ENCODE data around the gene TCF12. TPM values are rescaled to one million over a fixed set of nuclear protein-coding genes. Genes with fewer than 3 reads are reported as not detected.

TCF12 gene
- polyA plus RNA-seq, 3 donors, result 15.8 to 52.5 (median 27.6) TPM

GRCh38 chr15:56996746-56997470 lies 78.5 kb downstream of the TCF12 start:
- no peak overlapping the region for H3K4me3 ChIP-seq (replicated peaks in 1 of 3; ENCODE audit: low read depth in 2 of 3, low read length in 3 of 3)
- H3K4me1 ChIP-seq (ENCODE audit: control insufficient read depth in 1 of 2, insufficient read depth in 2 of 2, low read length in 2 of 2), result peaks cover 14 to 18% of the 10 kb centered on the region in 2 donors
- H3K4me3 Mint-ChIP-seq, result no peak overlapping the region
- no peak overlapping the region for H3K4me2 ChIP-seq (replicated peaks; ENCODE audit: extremely low read depth, low read length, poor library complexity, severe bottlenecking)
- WGBS (ENCODE audit: insufficient coverage), result no CpG with 5 or more reads among the region's 3 CpGs
- H3K27ac ChIP-seq (ENCODE audit: low read depth in 1 of 2, low read length in 2 of 2), result no peak overlapping the region
- no peaks in the 10 kb centered on the region for H3K36me3 ChIP-seq (replicated peaks in 1 of 2; ENCODE audit: control insufficient read depth in 1 of 2, insufficient read depth in 2 of 2, low read length in 2 of 2)
- H3K9me3 ChIP-seq (replicated peaks in 1 of 2; ENCODE audit: control insufficient read depth in 1 of 2, insufficient read depth in 1 of 2, low read length in 2 of 2), result no peaks in the 10 kb centered on the region
- H3K27ac Mint-ChIP-seq, result no peak overlapping the region
- no peak for TF ChIP-seq CTCF (IDR thresholded peaks at IDR 0.05)
- DNase-seq, result no peak
- no peaks in the 10 kb centered on the region for H3K9me3 Mint-ChIP-seq
- intact Hi-C loops (cut with micrococcal nuclease), result no loop called here
- H2AFZ ChIP-seq (ENCODE audit: insufficient read depth, low read depth, low read length, poor library complexity, severe bottlenecking), result no peak overlapping the region
- H3K27me3 Mint-ChIP-seq (ENCODE audit: low read depth in 3 of 3), result no peaks in the 10 kb centered on the region
- peaks cover 25% of the 10 kb centered on the region for H3K79me2 ChIP-seq (ENCODE audit: insufficient read depth, low read length)
- peaks cover 29% of the 10 kb centered on the region for H4K20me1 ChIP-seq (ENCODE audit: insufficient read depth, low read length)
- peaks cover 7 to 11% of the 10 kb centered on the region in 2 donors for H3K36me3 Mint-ChIP-seq
- H3K4me1 Mint-ChIP-seq, result peaks cover 17% of the 10 kb centered on the region
- H3K27me3 ChIP-seq (ENCODE audit: control insufficient read depth in 2 of 2, insufficient read depth in 2 of 2, low read length in 2 of 2), result no peaks in the 10 kb centered on the region
- H3K9ac ChIP-seq (ENCODE audit: insufficient read depth, low read length, poor library complexity, severe bottlenecking), result no peak overlapping the region

GRCh38 chr15:57003418-57003817 lies 85.0 kb downstream of the TCF12 start:
- DNase-seq, result no peak
- Mint-ChIP-seq H3K4me1 (peaks cover 14% of the 10 kb centered on the region), H3K4me3 (no peak overlapping the region), H3K27ac (no peak overlapping the region), H3K36me3 (peaks cover 9 to 19% of the 10 kb centered on the region in 2 donors), H3K9me3 (peaks cover 0 to 2% (median 0%) of the 10 kb centered on the region in 7 donors), H3K27me3 (ENCODE audit: low read depth in 3 of 3) (peaks cover 0 to 3% (median 0%) of the 10 kb centered on the region in 3 donors)
- H3K4me2 ChIP-seq (replicated peaks; ENCODE audit: extremely low read depth, low read length, poor library complexity, severe bottlenecking), result no peak overlapping the region
- intact Hi-C loops (cut with micrococcal nuclease), result no loop called here
- no peaks in the 10 kb centered on the region for H3K36me3 ChIP-seq (replicated peaks in 1 of 2; ENCODE audit: control insufficient read depth in 1 of 2, insufficient read depth in 2 of 2, low read length in 2 of 2)
- WGBS (ENCODE audit: insufficient coverage), result no CpG with 5 or more reads among the region's 4 CpGs
- H3K9me3 ChIP-seq (replicated peaks in 1 of 2; ENCODE audit: control insufficient read depth in 1 of 2, insufficient read depth in 1 of 2, low read length in 2 of 2), result no peaks in the 10 kb centered on the region
- TF ChIP-seq CTCF (IDR thresholded peaks at IDR 0.05), result no peak
- H3K27me3 ChIP-seq (ENCODE audit: control insufficient read depth in 2 of 2, insufficient read depth in 2 of 2, low read length in 2 of 2), result no peaks in the 10 kb centered on the region
- no peak overlapping the region for H3K4me3 ChIP-seq (replicated peaks in 1 of 3; ENCODE audit: low read depth in 2 of 3, low read length in 3 of 3)
- H3K4me1 ChIP-seq (ENCODE audit: control insufficient read depth in 1 of 2, insufficient read depth in 2 of 2, low read length in 2 of 2), result no peaks in the 10 kb centered on the region
- H3K27ac ChIP-seq (ENCODE audit: low read depth in 1 of 2, low read length in 2 of 2), result no peak overlapping the region
- no peak overlapping the region for H3K9ac ChIP-seq (ENCODE audit: insufficient read depth, low read length, poor library complexity, severe bottlenecking)
- H3K79me2 ChIP-seq (ENCODE audit: insufficient read depth, low read length), result peaks cover 16% of the 10 kb centered on the region
- H2AFZ ChIP-seq (ENCODE audit: insufficient read depth, low read depth, low read length, poor library complexity, severe bottlenecking), result no peak overlapping the region
- H4K20me1 ChIP-seq (ENCODE audit: insufficient read depth, low read length), result peaks cover 28% of the 10 kb centered on the region

Data from CD14-positive monocyte (primary cell).